T-cell (primary cell): ENCODE results near the gene SLC66A1. TPM values are rescaled to one million over a fixed set of nuclear protein-coding genes. Genes with fewer than 3 reads are reported as not detected.

Source experiments
- ATAC-seq, 4 experiments: fragments of 200-7000 bp in 3 of 4; fragments of 150-1000 bp in 1 of 4; cut with Tn5 transposase; replicated peaks in 1 of 4; 1 replicate in 3 of 4; 2 replicates in 1 of 4; pipeline ENCODE4 v1.10.0; 2021; ENCODE audit warnings: moderate library complexity in 3 of 4, mild to moderate bottlenecking in 2 of 4, moderate number of reproducible peaks in 1 of 4
- CTCF ChIA-PET, 2 donors: fragments of 300-600 bp; sonication (Branson Sonifier 250); formaldehyde crosslinking; loops; one replicate each; lab custom pipeline; 2022; ENCODE audit warnings: antibody characterized with exemption in 2 of 2; lab: Charles Lee
- POLR2A ChIA-PET, 2 donors: fragments of 300-600 bp; sonication (Branson Sonifier 250); formaldehyde crosslinking; loops; one replicate each; lab custom pipeline; 2022; ENCODE audit warnings: antibody characterized with exemption in 2 of 2; lab: Charles Lee
- DNase-seq, 35 experiments: peaks; one replicate each; pipeline versions ENCODE4 v3.0.0 to v3.0.0-alpha.2; 2013 to 2023
- H3K27ac ChIP-seq: one replicate; pipeline ENCODE4 v1.5.1; 2013; ENCODE audit warnings: low read length
- H3K27me3 ChIP-seq, 2 experiments: replicated peaks in 1 of 2; 1 replicate in 1 of 2; 2 replicates in 1 of 2; pipeline versions ENCODE4 v1.6.1 to v1.7.0; 2013; ENCODE audit warnings: low read length in 1 of 2, mixed read lengths in 1 of 2; ENCODE audit not compliant: control insufficient read depth in 2 of 2, insufficient read depth in 2 of 2; ENCODE audit errors: extremely low read depth in 1 of 2
- H3K36me3 ChIP-seq, 2 donors: 1 replicate in 1 of 2; 2 replicates in 1 of 2; pipeline versions ENCODE4 v1.6.1 to v1.7.0; 2013; ENCODE audit warnings: low read length in 1 of 2; ENCODE audit not compliant: control insufficient read depth in 2 of 2, insufficient read depth in 1 of 2; ENCODE audit errors: extremely low read depth in 1 of 2
- H3K4me1 ChIP-seq, 2 experiments: 1 replicate in 1 of 2; 2 replicates in 1 of 2; pipeline versions ENCODE4 v1.6.1 to v1.7.0; 2013; ENCODE audit warnings: low read length in 2 of 2, mixed read lengths in 1 of 2; ENCODE audit not compliant: insufficient read depth in 2 of 2, control insufficient read depth in 1 of 2; ENCODE audit errors: extremely low read depth in 1 of 2
- H3K4me3 ChIP-seq, 2 donors: 1 replicate in 1 of 2; 2 replicates in 1 of 2; pipeline versions ENCODE4 v1.5.1 to v1.7.0; 2013; ENCODE audit warnings: mild to moderate bottlenecking in 2 of 2, low read length in 1 of 2, moderate library complexity in 1 of 2; ENCODE audit not compliant: control insufficient read depth in 1 of 2; ENCODE audit errors: extremely low read depth in 1 of 2
- H3K9me3 ChIP-seq: 2 replicates; pipeline ENCODE4 v1.7.0; 2013
- H3K27ac Mint-ChIP-seq, 2 donors: one replicate each; pipeline ENCODE4 v1.8.0; 2020 to 2021; ENCODE audit warnings: mild to moderate bottlenecking in 2 of 2, mixed read lengths in 2 of 2
- H3K27me3 Mint-ChIP-seq, 2 donors: one replicate each; pipeline ENCODE4 v1.8.0; 2021 to 2022; ENCODE audit warnings: mixed read lengths in 2 of 2
- H3K36me3 Mint-ChIP-seq: one replicate; pipeline ENCODE4 v1.8.0; 2021; ENCODE audit warnings: mixed read lengths
- H3K4me1 Mint-ChIP-seq, 3 donors: one replicate each; pipeline ENCODE4 v1.8.0; 2020 to 2022; ENCODE audit warnings: mixed read lengths in 3 of 3, mild to moderate bottlenecking in 1 of 3
- H3K4me3 Mint-ChIP-seq, 3 donors: one replicate each; pipeline ENCODE4 v1.8.0; 2020 to 2022; ENCODE audit warnings: mild to moderate bottlenecking in 3 of 3, mixed read lengths in 3 of 3, moderate library complexity in 3 of 3
- H3K9me3 Mint-ChIP-seq, 3 donors: one replicate each; pipeline ENCODE4 v1.8.0; 2020 to 2022; ENCODE audit warnings: mixed read lengths in 3 of 3
- WGBS: methylation state at CpG from one replicate; pipeline ENCODE4 v1.1.5; 2013; ENCODE audit warnings: missing lambda C conversion rate; ENCODE audit not compliant: insufficient coverage; 5-methylcytosine and 5-hydroxymethylcytosine counted together
- total RNA-seq, 35 experiments: library from RNA in 6 of 35; stranded (reverse) in 6 of 35; fragments of 120-200 nt in 1 of 35; gene quantifications; one replicate each; pipeline versions ENCODE4 v1.2.1 to v1.2.4 and lab custom pipeline; 2013 to 2026

Gene SLC66A1
- total RNA-seq, 5 donors from 2014 or later (not counting 1 experiment from before 2014, with no cell fraction given) = 3.5 to 8.1 (median 7.1) TPM

DNA sequence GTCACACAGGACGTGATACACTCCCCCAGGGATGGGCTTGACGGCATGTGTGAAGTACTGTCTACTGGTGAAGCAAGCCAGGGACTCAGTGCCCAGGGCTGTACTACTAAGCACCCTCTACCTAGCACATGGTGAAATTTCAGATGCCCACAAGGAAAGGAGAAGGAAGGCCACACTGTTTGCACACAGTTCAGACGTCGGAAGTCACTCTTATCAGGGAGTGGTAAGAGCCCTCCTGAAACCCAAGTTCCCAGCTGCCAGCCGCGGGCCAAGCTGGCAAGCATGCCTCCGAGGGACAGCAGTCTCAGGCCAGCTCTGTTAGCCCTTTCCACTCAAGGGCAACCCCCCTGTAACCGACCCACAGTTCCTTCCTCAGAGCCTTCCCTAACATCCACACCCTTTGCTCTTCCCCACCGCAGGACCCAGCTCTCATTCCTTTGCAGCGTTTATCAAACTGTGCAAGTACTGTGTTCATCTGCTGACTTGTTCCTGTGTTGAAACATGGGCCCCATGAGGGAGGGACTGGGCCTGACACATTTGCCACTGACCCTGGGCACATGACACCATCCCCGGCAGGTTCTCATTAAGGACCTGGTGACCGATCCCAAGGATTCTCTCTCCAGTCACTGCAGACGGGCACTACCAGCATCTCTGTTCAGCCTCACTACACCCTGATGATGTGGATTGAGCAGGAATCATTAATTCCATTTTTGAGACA, 58.5 kb downstream of the SLC66A1 start:
- H3K9me3 ChIP-seq = no peaks in the 10 kb centered on the region
- DNase-seq (no peak), ATAC-seq (no peak)
- no peaks in the 10 kb centered on the region for H3K27me3 ChIP-seq
- Mint-ChIP-seq H3K27ac (peak overlapping the region; percentile 13 to 16), H3K4me3 (no peak overlapping the region), H3K36me3 (peaks cover 7% of the 10 kb centered on the region), H3K4me1 (peaks cover 17 to 58% (median 25%) of the 10 kb centered on the region in 3 donors), H3K9me3 (no peaks in the 10 kb centered on the region), H3K27me3 (no peaks in the 10 kb centered on the region)
- H3K27ac ChIP-seq = no peak overlapping the region
- peaks cover 0 to 15% of the 10 kb centered on the region in 2 experiments for H3K4me1 ChIP-seq
- no peak overlapping the region for H3K4me3 ChIP-seq
- CTCF ChIA-PET = interaction anchor here in 1 of 2 donors (0.6 kb wide), 1 partner anchor 57 kb away, joined by 4 read pairs; no protein-coding TSS in a partner anchor
- H3K36me3 ChIP-seq = peaks cover 14 to 54% of the 10 kb centered on the region in 2 donors
- POLR2A ChIA-PET = no interaction called here
- WGBS = 75% methylated on average over 9 of the region's 13 CpGs

DNA sequence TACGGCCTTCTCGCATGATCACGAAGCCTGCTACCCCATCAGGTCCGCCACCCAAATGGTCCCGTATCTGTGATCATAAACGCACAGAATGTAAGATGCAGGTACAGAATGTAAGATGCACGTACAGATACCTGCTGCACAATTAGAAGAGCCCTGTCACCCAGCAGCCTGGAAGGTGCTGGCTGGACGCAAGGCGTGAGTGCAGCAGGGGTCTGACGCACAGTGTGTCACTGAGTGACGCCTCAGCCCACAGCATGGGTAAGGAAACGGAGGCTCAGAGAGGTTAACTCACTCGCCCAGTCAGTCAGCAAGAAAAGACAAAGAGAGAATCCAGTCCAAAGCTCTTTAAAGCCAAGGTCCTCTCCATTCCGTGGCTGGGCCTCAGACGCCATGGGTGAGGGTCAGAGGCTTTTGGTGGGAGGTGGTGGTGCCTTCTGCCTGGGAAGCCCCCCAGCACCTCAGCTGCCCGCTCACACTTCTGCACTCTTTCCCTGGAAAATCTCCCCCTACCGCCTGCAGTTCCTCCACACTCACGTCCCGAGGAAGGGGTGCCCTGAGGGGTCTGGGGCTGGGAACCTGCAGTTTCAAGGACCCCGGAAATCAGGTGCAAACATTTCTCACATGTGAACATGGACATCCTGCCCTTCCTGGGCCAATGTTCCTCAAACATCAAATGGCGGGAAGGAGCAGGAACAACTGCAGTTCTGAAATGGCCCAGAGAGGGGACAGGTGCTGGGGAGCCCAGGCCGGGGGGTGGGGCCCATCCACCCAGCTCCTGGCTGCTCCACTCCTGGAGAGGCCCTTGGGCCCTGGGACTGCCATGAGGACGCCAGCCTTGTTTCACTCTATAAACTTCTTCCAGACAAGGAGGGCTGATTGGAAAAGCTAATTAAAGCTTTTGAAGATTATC, 59.4 kb downstream of the SLC66A1 start:
- no peak overlapping the region for H3K4me3 Mint-ChIP-seq
- H3K27me3 ChIP-seq = no peaks in the 10 kb centered on the region
- H3K4me3 ChIP-seq = no peak overlapping the region
- H3K36me3 Mint-ChIP-seq = peaks cover 12% of the 10 kb centered on the region
- DNase-seq (no peak), ATAC-seq (no peak)
- no peak overlapping the region for H3K27ac ChIP-seq
- no peaks in the 10 kb centered on the region for H3K9me3 ChIP-seq
- H3K36me3 ChIP-seq = peaks cover 14 to 63% of the 10 kb centered on the region in 2 donors
- no peaks in the 10 kb centered on the region for H3K27me3 Mint-ChIP-seq
- no peaks in the 10 kb centered on the region for H3K9me3 Mint-ChIP-seq
- H3K4me1 Mint-ChIP-seq = peaks cover 17 to 58% (median 25%) of the 10 kb centered on the region in 3 donors
- 94% methylated on average over 19 of the region's 23 CpGs for WGBS
- ChIA-PET POLR2A (interaction anchor here in 1 of 2 donors (0.6 kb wide), 1 partner anchor 39 kb away, joined by 3 read pairs; no protein-coding TSS in a partner anchor), CTCF (no interaction called here)
- H3K4me1 ChIP-seq = peaks cover 0 to 15% of the 10 kb centered on the region in 2 experiments
- H3K27ac Mint-ChIP-seq = peak overlapping the region in 1 of 2 donors; percentile 16

GRCh38 chr1:19372136-19372514, 60.0 kb downstream of the SLC66A1 start:
- 100% methylated on average over 4 of the region's 5 CpGs for WGBS
- ATAC-seq = no peak
- no peak overlapping the region for H3K27ac ChIP-seq
- peaks cover 0 to 15% of the 10 kb centered on the region in 2 experiments for H3K4me1 ChIP-seq
- ChIA-PET POLR2A (no interaction called here), CTCF (no interaction called here)
- peaks cover 14 to 67% of the 10 kb centered on the region in 2 donors for H3K36me3 ChIP-seq
- peak overlapping the region in 1 of 2 donors; percentile 48 for H3K27ac Mint-ChIP-seq
- no peaks in the 10 kb centered on the region for H3K9me3 Mint-ChIP-seq
- H3K4me1 Mint-ChIP-seq = peaks cover 17 to 52% (median 23%) of the 10 kb centered on the region in 3 donors
- no peak overlapping the region for H3K4me3 ChIP-seq
- H3K27me3 Mint-ChIP-seq = no peaks in the 10 kb centered on the region
- no peaks in the 10 kb centered on the region for H3K9me3 ChIP-seq
- no peaks in the 10 kb centered on the region for H3K27me3 ChIP-seq
- H3K36me3 Mint-ChIP-seq = peaks cover 18% of the 10 kb centered on the region
- no peak for DNase-seq
- no peak overlapping the region for H3K4me3 Mint-ChIP-seq

DNA sequence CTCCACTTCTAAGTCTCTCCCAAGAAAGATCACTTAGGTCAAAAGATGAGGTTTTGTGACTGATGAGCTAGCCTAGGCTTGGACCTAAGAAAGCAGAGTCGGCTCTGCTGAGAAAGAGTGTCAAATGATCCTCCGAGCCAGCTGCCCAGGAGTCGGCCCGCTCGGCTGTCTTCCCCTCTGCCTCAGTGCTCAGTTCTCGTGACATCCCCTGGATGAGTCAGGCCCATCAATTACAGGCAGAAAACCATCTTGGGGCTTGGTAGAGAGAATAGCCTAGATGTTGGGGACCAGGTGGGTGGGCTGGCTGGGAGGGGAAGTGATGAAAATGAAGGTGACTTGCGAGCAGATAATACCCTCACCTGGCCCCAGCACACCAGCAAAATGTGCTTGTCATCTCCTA, 60.5 kb downstream of the SLC66A1 start:
- H3K9me3 ChIP-seq = no peaks in the 10 kb centered on the region
- CTCF ChIA-PET = interaction anchor here in 1 of 2 donors (1.0 kb wide), 1 partner anchor 288 kb away, joined by 3 read pairs; no protein-coding TSS in a partner anchor
- peak overlapping the region in 1 of 2 donors; percentile 48 for H3K27ac Mint-ChIP-seq
- H3K36me3 Mint-ChIP-seq = peaks cover 21% of the 10 kb centered on the region
- H3K4me1 Mint-ChIP-seq = peaks cover 17 to 48% (median 19%) of the 10 kb centered on the region in 3 donors
- ATAC-seq (no peak), DNase-seq (no peak)
- H3K27ac ChIP-seq = no peak overlapping the region
- no peaks in the 10 kb centered on the region for H3K9me3 Mint-ChIP-seq
- peaks cover 14 to 67% of the 10 kb centered on the region in 2 donors for H3K36me3 ChIP-seq
- H3K4me3 Mint-ChIP-seq = no peak overlapping the region
- 98% methylated on average over 5 of the region's 7 CpGs for WGBS
- POLR2A ChIA-PET = no interaction called here
- no peaks in the 10 kb centered on the region for H3K27me3 ChIP-seq
- peaks cover 0 to 15% of the 10 kb centered on the region in 2 experiments for H3K4me1 ChIP-seq
- no peak overlapping the region for H3K4me3 ChIP-seq
- H3K27me3 Mint-ChIP-seq = no peaks in the 10 kb centered on the region

DNA sequence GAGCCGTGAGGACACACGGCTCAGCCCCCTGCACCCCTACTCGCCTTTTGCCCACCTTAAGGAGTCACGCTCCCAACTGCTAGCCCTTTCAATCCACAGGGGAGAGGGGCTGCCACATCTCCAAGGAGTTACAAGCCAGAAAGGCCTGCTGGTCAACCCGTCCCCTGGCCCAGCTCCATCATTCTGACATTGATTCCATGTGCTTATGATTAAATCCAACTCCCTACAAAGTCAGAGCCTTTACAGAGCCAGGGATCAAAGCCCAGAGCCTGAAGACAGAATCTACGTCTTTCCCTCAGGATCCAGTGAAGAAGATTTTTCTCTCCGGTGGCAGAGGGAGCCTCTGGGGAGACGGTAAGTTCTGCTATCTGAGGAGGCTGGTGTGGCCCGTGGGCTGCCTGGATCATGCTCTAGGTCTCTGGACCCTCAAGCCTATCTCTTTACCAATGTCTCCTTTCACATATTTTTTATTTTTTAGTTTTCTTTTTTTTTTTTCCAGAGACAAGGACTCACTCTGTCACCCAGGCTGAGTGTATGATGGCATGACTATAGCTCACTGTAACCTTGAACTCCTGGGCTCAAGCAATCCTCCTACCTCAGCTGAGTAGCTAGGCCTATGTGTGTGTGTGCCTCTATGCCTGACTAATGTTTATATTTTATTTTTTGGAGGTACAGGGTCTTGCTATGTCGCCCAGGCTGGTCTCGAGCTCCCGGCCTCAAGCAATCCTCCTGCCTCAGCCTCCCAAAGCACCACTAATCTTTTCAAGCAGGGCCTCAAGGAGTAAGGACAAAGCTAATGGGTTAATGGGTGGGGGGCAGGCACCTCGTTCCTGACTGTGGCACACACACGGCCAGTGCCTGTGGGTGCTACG, 61.3 kb downstream of the SLC66A1 start:
- Histone ChIP-seq H3K4me3 (no peak overlapping the region), H3K27me3 (no peaks in the 10 kb centered on the region), H3K36me3 (peaks cover 14 to 76% of the 10 kb centered on the region in 2 donors), H3K27ac (no peak overlapping the region), H3K4me1 (peaks cover 0 to 15% of the 10 kb centered on the region in 2 experiments), H3K9me3 (no peaks in the 10 kb centered on the region)
- CTCF ChIA-PET = interaction anchor here (1.0 to 1.8 kb wide), 2 partner anchors 18 to 287 kb away, joined by 3 to 5 read pairs; no protein-coding TSS in a partner anchor
- no peak for DNase-seq
- H3K4me3 Mint-ChIP-seq = no peak overlapping the region
- H3K4me1 Mint-ChIP-seq = peaks cover 17 to 48% (median 24%) of the 10 kb centered on the region in 3 donors
- no peak overlapping the region for H3K27ac Mint-ChIP-seq
- peaks cover 29% of the 10 kb centered on the region for H3K36me3 Mint-ChIP-seq
- 100% methylated on average over 4 of the region's 15 CpGs for WGBS
- H3K27me3 Mint-ChIP-seq = no peaks in the 10 kb centered on the region
- H3K9me3 Mint-ChIP-seq = no peaks in the 10 kb centered on the region
- POLR2A ChIA-PET = no interaction called here
- ATAC-seq = no peak
